ENCODE measurements around the gene ASTL.

GRCh38 chr2:96159084-96159830 lies 21.0 kb upstream of the ASTL start:
- TF ChIP-seq PRDM15 (CRISPR knock-in tag; IDR thresholded peaks at IDR 0.05) (no peak), CREB1 (CRISPR knock-in tag; IDR thresholded peaks at IDR 0.05) (no peak), MAX (CRISPR knock-in tag; IDR thresholded peaks at IDR 0.05) (no peak), CTCF (IDR thresholded peaks at IDR 0.05) (no peak), USF2 (CRISPR knock-in tag; IDR thresholded peaks at IDR 0.05) (no peak), ESRRA (CRISPR knock-in tag; IDR thresholded peaks at IDR 0.05; ENCODE audit: borderline replicate concordance) (no peak)
